HG03460 (cell line): ENCODE data around the gene CERK.
A peak's percentile ranks its signal among the peaks of the same experiment; 100 is the strongest.

ENCODE experiments used
- ATAC-seq: cut with Tn5 transposase; IDR thresholded peaks from one replicate; pipeline ENCODE4 v1.9.1; 2021; ENCODE audit not compliant: unreplicated experiment

CERK gene

GRCh38 chr22:46766611-46767010, 28.6 kb upstream of the CERK start:
- ATAC-seq = no peak

- ATAC-seq = no peak
These were observed 26.9 kb upstream of the CERK start for GRCh38 chr22:46764779-46765485.

- ATAC-seq = no peak
These were observed 26.2 kb upstream of the CERK start for GRCh38 chr22:46764140-46764680.

GRCh38 chr22:46763051-46763705, 25.1 kb upstream of the CERK start:
- ATAC-seq = peak; percentile 61

- peak; percentile 75 for ATAC-seq
These were observed 24.4 kb upstream of the CERK start, which contains the start of gene TBC1D22A for GRCh38 chr22:46762238-46763050. Gene TBC1D22A (plus strand): TSS chr22:46762650. CDS start chr22:46762787, 137 bp downstream.

- ATAC-seq = no peak
These were observed 23.6 kb upstream of the CERK start for GRCh38 chr22:46761539-46762237.

- no peak for ATAC-seq
These were observed 23.0 kb upstream of the CERK start for GRCh38 chr22:46761017-46761416.

- no peak for ATAC-seq
These were observed 20.8 kb upstream of the CERK start for GRCh38 chr22:46758867-46759290.

GRCh38 chr22:46758121-46758520, 20.1 kb upstream of the CERK start:
- ATAC-seq = no peak

GRCh38 chr22:46757104-46757503, 19.1 kb upstream of the CERK start:
- no peak for ATAC-seq

GRCh38 chr22:46756097-46756496, 18.0 kb upstream of the CERK start:
- no peak for ATAC-seq

- no peak for ATAC-seq
These were observed 17.5 kb upstream of the CERK start for GRCh38 chr22:46755525-46755924.

- no peak for ATAC-seq
These were observed 16.8 kb upstream of the CERK start for GRCh38 chr22:46754826-46755225.

GRCh38 chr22:46754110-46754799, 16.2 kb upstream of the CERK start:
- no peak for ATAC-seq

GRCh38 chr22:46753761-46754109, 15.7 kb upstream of the CERK start:
- no peak for ATAC-seq

GRCh38 chr22:46753360-46753759, 15.3 kb upstream of the CERK start:
- ATAC-seq = no peak

GRCh38 chr22:46752988-46753310, 14.9 kb upstream of the CERK start:
- no peak for ATAC-seq

- ATAC-seq = no peak
These were observed 14.4 kb upstream of the CERK start for GRCh38 chr22:46752286-46752987.

- ATAC-seq = no peak
These were observed 12.9 kb upstream of the CERK start for GRCh38 chr22:46750863-46751443.

GRCh38 chr22:46750530-46750800, 12.4 kb upstream of the CERK start:
- ATAC-seq = no peak
